Mucosa of gallbladder (tissue), 1 donor: Measurements from ENCODE around the gene RPS25. TPM values are rescaled to one million over a fixed set of nuclear protein-coding genes. Genes with fewer than 3 reads are reported as not detected.
A peak's percentile ranks its signal among the peaks of the same experiment; 100 is the strongest.
"Not testable (repeated sequence)": the region's sequence is repeated elsewhere in the genome, so short reads cannot be mapped to it uniquely, and the experiment has no call there.

Experiments
- DNase-seq: peaks from one replicate; pipeline ENCODE4 v3.0.0-alpha.2; 2020; ENCODE audit warnings: low spot score
- total RNA-seq: library from RNA; stranded (reverse); gene quantifications from one replicate; pipeline ENCODE4 v1.2.1, GENCODE V29; 2021
- donor health status: DM: no; HTN: no; CAD: no.

RPS25 gene
- total RNA-seq, 1 donor from 2014 or later: 662 TPM

DNA sequence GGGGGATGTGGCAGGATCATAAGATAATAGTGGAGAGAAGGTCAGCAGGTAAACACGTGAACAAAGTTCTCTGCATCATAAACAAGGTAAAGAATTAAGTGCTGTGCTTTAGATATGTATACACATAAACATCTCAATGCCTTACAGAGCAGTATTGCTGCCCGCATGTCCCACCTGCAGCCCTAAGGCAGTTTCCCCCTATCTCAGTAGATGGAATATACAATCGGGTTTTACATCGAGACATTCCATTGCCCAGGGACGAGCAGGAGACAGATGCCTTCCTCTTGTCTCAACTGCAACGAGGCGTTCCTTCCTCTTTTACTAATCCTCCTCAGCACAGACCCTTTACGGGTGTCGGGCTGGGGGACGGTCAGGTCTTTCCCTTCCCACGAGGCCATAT, 21.3 kb upstream of the RPS25 start:
- not testable (repeated sequence) for DNase-seq

DNA sequence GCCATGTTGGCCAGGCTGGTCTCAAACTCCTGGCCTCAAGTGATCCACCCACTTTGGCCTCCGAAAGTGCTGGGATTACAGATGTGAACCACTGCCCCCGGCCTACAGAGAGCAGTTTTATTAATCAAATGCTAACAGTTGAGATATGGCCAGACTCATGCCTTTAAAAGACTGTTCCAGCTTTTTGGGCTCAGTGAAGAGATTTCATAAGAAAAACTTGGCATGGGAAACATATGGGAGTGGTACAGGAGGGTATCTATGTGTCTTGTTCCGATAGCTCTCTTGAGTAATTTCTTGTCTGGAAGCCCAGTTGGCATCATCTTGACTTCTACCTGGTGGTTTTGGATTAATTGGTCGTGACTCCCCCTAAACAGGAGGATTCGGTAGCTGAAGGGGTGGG, 20.7 kb upstream of the RPS25 start:
- no peak for DNase-seq

GRCh38 chr11:119034813-119035212, 16.7 kb upstream of the RPS25 start:
- no peak for DNase-seq

GRCh38 chr11:119033421-119033820, 15.3 kb upstream of the RPS25 start:
- not testable (repeated sequence) for DNase-seq

GRCh38 chr11:119031912-119032280, 13.8 kb upstream of the RPS25 start:
- DNase-seq: no peak

- peak; percentile 98 for DNase-seq
Observed at GRCh38 chr11:119030329-119031047, 12.3 kb upstream of the RPS25 start, which contains the start of gene SLC37A4. Gene SLC37A4 (minus strand): TSS chr11:119030877.

DNA sequence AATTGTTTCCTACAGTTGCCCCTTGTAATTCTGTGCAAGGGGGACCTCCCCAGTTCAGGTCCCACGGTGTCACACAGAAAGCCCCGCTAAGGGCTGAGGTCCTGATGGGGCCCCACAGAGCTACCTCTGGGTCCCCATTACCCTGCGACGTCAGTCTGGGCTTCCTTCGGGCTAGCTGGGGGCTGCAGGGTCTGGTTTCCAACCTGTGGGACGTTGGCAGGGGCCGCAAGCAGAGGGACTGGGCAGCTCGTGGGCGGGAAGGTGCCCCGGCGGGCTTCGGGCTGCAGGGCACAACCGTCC, 11.8 kb upstream of the RPS25 start:
- no peak for DNase-seq

- DNase-seq: peak; percentile 87
Observed at GRCh38 chr11:119029340-119030028, 11.3 kb upstream of the RPS25 start.

DNA sequence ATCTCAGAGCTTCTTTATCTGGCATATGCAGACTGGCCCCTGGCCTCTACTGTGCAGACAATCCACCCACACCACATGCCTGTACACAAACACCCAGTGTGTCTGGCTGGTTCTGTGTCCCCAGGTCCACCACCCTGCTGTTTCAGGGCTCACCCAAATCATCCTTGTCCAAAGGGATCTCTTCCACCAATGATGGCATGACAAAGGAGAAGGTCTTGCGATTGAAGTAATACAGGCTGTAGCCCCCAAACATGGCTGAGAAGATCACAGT, 10.9 kb upstream of the RPS25 start:
- DNase-seq: no peak

DNA sequence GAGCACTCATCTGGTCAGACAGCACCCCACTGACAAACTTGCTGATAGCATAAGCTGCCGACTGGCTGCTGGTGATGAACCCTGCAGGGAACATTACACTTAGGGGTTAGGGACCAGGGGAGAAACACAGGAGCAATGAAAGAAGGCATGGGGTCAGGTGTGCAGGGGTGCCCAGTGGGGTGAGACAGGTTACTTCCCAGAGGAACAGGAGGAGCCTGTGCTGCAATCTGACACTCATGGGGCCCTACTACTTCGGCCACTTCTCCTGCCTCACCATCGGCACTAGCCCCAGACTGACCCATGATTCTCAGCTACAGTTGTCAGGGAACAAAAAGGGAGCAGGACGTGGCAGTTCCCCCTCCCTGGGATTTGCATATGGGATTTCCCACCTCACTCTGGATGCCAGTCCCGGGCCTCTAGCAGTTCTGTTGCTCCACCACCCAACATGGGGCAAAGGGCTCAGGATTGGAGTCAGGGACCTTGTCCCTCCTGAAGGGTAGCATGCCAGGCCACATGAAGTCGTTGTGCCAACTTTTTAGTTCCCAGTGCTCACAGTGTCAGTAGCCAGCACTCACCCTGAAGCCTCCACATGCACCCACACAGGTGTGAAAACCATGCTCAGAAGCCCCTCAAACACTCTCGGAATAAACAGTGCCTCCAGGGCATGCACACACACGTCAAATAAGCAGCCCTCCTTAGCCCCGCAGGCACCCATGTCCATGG, 10.4 kb upstream of the RPS25 start:
- DNase-seq: no peak

DNA sequence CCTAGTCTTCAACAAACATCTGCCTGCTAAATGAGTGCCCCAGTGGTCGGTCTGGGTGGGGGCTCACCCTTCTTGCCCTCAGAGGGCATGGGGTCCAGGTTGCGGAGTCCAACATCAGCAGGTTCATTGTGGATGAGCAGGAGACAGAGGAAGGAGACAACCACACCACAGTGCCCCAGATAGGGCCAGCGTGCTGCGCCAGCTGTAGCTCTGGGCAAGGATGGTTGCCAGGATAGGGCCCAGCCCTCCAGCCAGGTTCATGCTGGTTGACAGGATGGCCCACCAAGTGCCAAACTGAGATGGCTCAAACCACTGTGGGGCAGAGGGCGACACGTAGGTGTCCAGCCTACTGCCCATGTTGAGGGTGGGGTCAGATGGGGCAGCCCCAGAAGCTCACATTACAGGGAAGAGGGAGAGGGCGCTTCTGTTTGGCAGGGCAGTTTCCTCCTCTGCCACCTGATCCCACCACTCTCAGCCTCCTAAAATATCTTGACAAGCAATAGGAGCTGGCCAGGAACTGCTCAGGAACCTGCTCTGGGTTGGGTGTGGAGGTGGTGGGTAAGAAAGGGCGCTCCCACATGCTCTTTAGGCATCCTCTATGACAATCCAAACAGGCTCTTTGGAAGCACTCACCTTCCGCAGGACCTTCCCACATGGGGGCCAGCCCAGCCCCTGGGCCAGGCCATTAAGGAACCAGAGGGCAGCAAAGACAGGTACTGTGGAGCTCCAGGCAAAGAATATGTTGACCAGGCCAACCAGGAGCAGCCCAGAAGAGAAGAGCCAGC, 9.6 kb upstream of the RPS25 start:
- DNase-seq: no peak

- DNase-seq: peak; percentile 64
Observed at GRCh38 chr11:119026970-119027369, 8.8 kb upstream of the RPS25 start.

- no peak for DNase-seq
Observed at GRCh38 chr11:119025978-119026766, 8.0 kb upstream of the RPS25 start.

- DNase-seq: no peak
Observed at GRCh38 chr11:119025541-119025940, 7.4 kb upstream of the RPS25 start.

DNA sequence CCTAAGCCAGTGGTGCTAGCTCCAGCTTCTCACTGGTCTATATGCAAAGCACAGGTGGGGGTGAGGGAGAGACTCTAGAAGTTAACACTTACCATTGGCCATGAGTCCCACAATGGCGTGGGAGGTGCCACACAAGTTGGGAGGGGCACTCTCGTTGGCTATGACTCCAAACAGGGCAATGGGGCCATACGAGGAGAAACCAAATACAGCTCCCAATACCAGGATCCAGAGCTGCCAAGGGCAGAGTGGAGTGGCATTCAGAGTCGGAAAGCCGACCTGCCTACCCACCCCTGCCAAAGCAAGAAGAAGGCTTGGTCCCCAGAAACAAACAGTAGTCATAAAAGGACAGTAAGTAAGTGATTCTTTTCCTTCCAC, 6.9 kb upstream of the RPS25 start:
- DNase-seq: no peak

GRCh38 chr11:119024430-119025098, 6.4 kb upstream of the RPS25 start:
- no peak for DNase-seq

DNA sequence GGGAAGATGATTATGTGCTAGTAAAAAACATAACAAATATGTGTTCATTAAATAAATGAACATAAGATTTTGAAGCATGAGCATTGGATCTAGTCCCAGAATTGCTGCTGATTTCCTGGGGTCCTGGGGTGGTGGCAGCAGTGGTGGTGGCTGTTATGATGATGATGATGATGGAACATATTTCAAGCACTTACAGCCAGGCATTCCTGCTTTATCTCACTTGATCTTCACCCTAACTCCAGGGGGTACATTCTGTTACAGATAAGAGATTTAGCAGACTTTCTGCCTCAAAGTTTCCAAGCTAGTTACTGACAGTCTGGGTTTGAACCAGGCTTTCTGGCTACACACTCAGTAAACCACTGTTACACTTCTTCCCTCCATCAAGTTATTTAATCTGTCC, 5.6 kb upstream of the RPS25 start:
- no peak for DNase-seq

- DNase-seq: no peak
Observed at GRCh38 chr11:119021631-119022030, 3.5 kb upstream of the RPS25 start.

GRCh38 chr11:119019996-119020395, 1.9 kb upstream of the RPS25 start:
- no peak for DNase-seq

DNA sequence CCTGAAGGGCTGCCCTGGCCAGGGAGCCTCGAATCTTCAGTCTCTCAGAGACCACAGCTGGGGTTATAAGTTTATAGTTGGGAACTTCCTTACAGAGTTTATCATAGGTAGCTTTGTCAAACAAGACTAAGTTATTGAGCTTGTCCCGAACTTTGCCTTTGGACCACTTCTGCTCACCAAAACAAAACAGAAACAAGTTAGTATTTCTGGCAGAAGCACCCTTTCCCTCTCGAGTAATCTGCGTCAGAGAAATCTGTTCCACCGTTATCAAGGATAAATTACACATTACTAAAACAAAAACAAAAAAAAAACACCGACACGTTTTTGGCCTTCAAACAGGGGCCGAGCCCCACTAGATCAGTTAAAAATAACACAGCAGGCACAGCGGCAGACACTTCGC, 766 bp downstream of the RPS25 start:
- not testable (repeated sequence) for DNase-seq
